Heart left ventricle (tissue), 16 donors: ENCODE results near the gene SULT1A3. TPM values are rescaled to one million over a fixed set of nuclear protein-coding genes. Genes with fewer than 3 reads are reported as not detected.

ENCODE experiments used
- ATAC-seq, 4 donors: fragments of 200-7000 bp; cut with Tn5 transposase; one replicate each; pipeline ENCODE4 v1.9.1; 2020 to 2022; ENCODE audit warnings: moderate library complexity in 4 of 4, mild to moderate bottlenecking in 3 of 4, moderate number of reproducible peaks in 1 of 4
- DNase-seq, 5 donors: peaks; one replicate each; pipeline ENCODE4 v3.0.0-alpha.2; 2020
- H3K27ac ChIP-seq, 12 donors: fragments of 200-600 bp; sonication (generic) in 4 of 12; one replicate each; pipeline versions ENCODE4 v1.5.0 to v1.8.0; 2016 to 2022; ENCODE audit warnings: mild to moderate bottlenecking in 2 of 12
- H3K27me3 ChIP-seq, 9 donors: fragments of 200-600 bp; sonication (generic) in 2 of 9; one replicate each; pipeline versions ENCODE4 v1.5.1 to v1.8.0; 2016 to 2022; ENCODE audit warnings: mild to moderate bottlenecking in 3 of 9
- H3K36me3 ChIP-seq, 9 donors: fragments of 200-600 bp; sonication (generic) in 2 of 9; one replicate each; pipeline versions ENCODE4 v1.5.0 to v1.8.0; 2018 to 2022; ENCODE audit warnings: mild to moderate bottlenecking in 2 of 9
- H3K4me1 ChIP-seq, 12 donors: fragments of 200-600 bp; sonication (generic) in 4 of 12; one replicate each; pipeline versions ENCODE4 v1.5.0 to v1.8.0; 2016 to 2022; ENCODE audit warnings: mild to moderate bottlenecking in 3 of 12
- H3K4me3 ChIP-seq, 12 donors: fragments of 200-600 bp; sonication (generic) in 4 of 12; one replicate each; pipeline versions ENCODE4 v1.5.0 to v1.8.0; 2017 to 2022; ENCODE audit warnings: mild to moderate bottlenecking in 9 of 12, moderate library complexity in 4 of 12
- H3K9me3 ChIP-seq, 12 donors: fragments of 200-600 bp; sonication (generic) in 4 of 12; one replicate each; pipeline versions ENCODE4 v1.5.0 to v1.8.0; 2016 to 2022; ENCODE audit warnings: mild to moderate bottlenecking in 1 of 12
- POLR2A ChIP-seq, 2 donors: fragments of 450-650 bp; IDR thresholded peaks; one replicate each; pipeline ENCODE4 v1.6.1; 2017; ENCODE audit warnings: antibody characterized with exemption in 2 of 2, mild to moderate bottlenecking in 2 of 2, moderate library complexity in 2 of 2
- WGBS, 4 donors: extraction: QIAGEN DNeasy Blood & Tissue Kit in 2 of 4; methylation state at CpG; one replicate each; pipeline versions ENCODE4 v1.1.5 to v1.1.7; 2013 to 2018; 5-methylcytosine and 5-hydroxymethylcytosine counted together
- intact Hi-C, 10 donors: fragments of 100-400 bp; cut with DNase I; formaldehyde crosslinking; loops; one replicate each; pipeline versions ENCODE4 v1.11.1 to v1.14.2; 2022
- polyA plus RNA-seq, 2 donors: library from polyadenylated mRNA; stranded (reverse); fragments of 200-250 nt; gene quantifications; one replicate each; pipeline ENCODE4 v1.2.3, GENCODE V29; 2013
- total RNA-seq, 9 donors: library from RNA; depleted of rRNA in 2 of 9; stranded (reverse); fragments of >200 nt in 2 of 9; fragmentation: NEBNext Ultra II Directional in 3 of 9; extraction: Animal tissue kit (Norgen Biotek cat#: 25700) in 3 of 9; gene quantifications; one replicate each; pipeline versions ENCODE4 v1.1.0 to v1.2.4, GENCODE V29; 2016 to 2023
- TF ChIP-seq, protein P1 (sequence below), 12 donors: fragments of 200-600 bp; sonication (generic) in 4 of 12; IDR thresholded peaks; one replicate each; pipeline versions ENCODE4 v1.5.0 to v1.8.0; 2018 to 2022; ENCODE audit warnings: antibody characterized with exemption in 12 of 12, mild to moderate bottlenecking in 5 of 12
- donor health status: ischemic (EF 13 %, LVEDD 7.1; RV severe dilation, severe dysfunction).
- donor health status: healthy with polysubstance abuse.
- donor health status: DM: no; HTN: yes; CAD: no.
- donor health status: DM: no; HTN: no; CAD: no.
- donor health status: ischemic (EF 25% LVEDD 6.9; RV normal size, moderate dysfunction).
- donor health status: ischemic (EF 25% LVEDD 5.7; RV mildly dilated, moderate dysfunction).
- donor health status: healthy.
- donor health status: DM: yes; HTN: yes; CAD: no.
- donor health status: ischemic (EF 35%, LVEDD 5.7; RV mildly dilated, moderate dysfunction).
- donor health status: nonischemic (EF 11% LVEDD 7.7; RV severe dilation, severe dysfunction).
- donor health status: DM: yes; HTN: yes; CAD: no.
- donor health status: PGD.
- donor health status: ischemic (EF 29% LVEDD 5.4; RV normal size, mild dysfunction).
- donor health status: nonischemic (EF 23%, LVEDD 6.1; RV moderate dilation, normal function).

The SULT1A3 gene
- total and polyA plus RNA-seq, 11 donors: 1.2 to 14.9 (median 9.7) TPM

DNA sequence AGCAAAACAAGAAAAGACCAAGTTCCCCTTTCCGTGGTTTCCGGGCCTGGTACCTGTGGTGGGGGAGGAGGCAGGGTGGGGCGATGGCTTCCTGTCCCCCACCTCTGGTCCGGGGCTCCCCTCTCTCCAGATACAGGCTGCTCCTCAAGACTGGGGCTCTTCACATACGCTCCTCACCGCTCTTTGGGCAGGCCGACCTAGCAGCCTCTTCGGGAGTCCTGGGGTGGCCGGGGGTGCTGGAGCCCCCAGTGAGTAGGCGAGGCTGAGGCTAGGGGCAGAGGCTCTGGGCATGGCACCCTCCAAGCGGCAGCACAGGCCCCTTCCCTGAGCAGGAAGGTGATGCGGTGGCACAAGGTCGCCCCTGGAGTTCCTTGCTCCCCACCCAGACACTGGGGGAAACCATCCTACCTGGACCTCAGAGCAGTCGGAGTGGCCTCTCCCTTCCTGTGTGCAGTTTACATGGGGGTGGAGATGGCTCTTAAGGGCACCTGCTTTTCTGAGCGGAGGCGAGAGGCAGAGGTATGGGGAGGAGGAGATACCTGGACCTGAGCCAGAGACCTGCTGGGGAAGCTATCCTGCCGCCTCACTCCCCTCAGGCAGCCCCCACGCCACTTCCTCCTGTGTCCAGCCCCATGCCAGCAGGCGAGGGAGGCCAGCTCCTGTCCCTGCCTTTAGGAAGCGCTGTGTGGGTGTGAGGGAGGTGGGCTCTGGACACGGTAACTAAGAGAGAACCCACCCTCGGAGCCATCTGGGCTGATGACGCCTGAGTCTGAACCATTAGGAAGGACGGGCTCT is 14.8 kb upstream of the SULT1A3 start:
- no peak for TF ChIP-seq POLR2A (IDR thresholded peaks at IDR 0.05)
- TF ChIP-seq, protein P1, sequence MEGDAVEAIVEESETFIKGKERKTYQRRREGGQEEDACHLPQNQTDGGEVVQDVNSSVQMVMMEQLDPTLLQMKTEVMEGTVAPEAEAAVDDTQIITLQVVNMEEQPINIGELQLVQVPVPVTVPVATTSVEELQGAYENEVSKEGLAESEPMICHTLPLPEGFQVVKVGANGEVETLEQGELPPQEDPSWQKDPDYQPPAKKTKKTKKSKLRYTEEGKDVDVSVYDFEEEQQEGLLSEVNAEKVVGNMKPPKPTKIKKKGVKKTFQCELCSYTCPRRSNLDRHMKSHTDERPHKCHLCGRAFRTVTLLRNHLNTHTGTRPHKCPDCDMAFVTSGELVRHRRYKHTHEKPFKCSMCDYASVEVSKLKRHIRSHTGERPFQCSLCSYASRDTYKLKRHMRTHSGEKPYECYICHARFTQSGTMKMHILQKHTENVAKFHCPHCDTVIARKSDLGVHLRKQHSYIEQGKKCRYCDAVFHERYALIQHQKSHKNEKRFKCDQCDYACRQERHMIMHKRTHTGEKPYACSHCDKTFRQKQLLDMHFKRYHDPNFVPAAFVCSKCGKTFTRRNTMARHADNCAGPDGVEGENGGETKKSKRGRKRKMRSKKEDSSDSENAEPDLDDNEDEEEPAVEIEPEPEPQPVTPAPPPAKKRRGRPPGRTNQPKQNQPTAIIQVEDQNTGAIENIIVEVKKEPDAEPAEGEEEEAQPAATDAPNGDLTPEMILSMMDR (IDR thresholded peaks at IDR 0.05): no peak
- DNase-seq (peak; percentile 36 to 81 (median 43)), ATAC-seq (peak in 1 of 4 donors; percentile 16)
- Histone ChIP-seq H3K4me1 (peaks cover 0 to 40% (median 11%) of the 10 kb centered on the region in 12 donors), H3K27me3 (no peaks in the 10 kb centered on the region), H3K36me3 (peaks cover 0 to 22% (median 0%) of the 10 kb centered on the region in 9 donors), H3K4me3 (peak overlapping the region in 11 of 12 donors; percentile 12 to 92 (median 67)), H3K9me3 (no peaks in the 10 kb centered on the region), H3K27ac (peak overlapping the region in 7 of 12 donors; percentile 9 to 91 (median 36))
- 38 to 50% (median 42%) methylated on average over 21 to 24 of the region's 24 CpGs for WGBS, 4 donors
- intact Hi-C loops: loop anchor here in 1 of 10 donors (5.0 kb wide), 1 partner anchor 62 kb away; the partner anchor contains the start of gene MAPK3

DNA sequence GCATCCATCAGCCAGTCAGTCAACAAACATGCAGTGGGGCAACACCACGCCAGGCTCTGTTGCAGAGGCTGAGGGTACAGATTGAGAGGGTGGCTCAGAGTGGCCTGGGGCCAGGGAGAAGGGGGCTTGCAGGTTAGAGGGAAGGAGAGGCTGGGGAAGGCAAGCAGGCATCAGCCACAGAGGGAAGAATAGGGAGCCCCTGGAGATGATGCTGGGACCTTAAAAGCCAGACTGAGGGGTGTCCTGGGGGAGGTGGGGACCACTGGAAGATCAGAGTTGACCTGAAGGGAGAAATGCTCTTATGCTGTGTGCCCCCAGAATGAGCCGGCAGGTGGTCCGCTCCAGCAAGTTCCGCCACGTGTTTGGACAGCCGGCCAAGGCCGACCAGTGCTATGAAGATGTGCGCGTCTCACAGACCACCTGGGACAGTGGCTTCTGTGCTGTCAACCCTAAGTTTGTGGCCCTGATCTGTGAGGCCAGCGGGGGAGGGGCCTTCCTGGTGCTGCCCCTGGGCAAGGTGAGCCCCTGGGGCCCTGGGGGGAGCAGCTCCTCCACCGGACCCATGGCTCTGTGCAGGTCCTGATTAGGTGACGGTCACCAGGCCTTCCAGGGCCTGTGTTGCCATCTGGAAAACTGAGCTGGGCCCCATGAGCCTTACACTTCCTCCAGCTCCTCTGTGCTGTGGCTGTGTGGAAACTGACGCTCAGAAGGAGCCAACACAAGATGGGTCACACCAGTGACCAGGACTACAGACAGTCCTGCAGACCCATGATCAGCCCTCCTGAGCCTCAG is 14.0 kb upstream of the SULT1A3 start:
- 79 to 92% (median 81%) methylated on average over 1 to 13 of the region's 13 CpGs for WGBS, 4 donors
- Histone ChIP-seq H3K9me3 (no peaks in the 10 kb centered on the region), H3K36me3 (peaks cover 0 to 22% (median 0%) of the 10 kb centered on the region in 9 donors), H3K4me1 (peaks cover 0 to 40% (median 11%) of the 10 kb centered on the region in 12 donors), H3K4me3 (peak overlapping the region in 8 of 12 donors; percentile 59 to 92 (median 69)), H3K27ac (peak overlapping the region in 5 of 12 donors; percentile 15 to 91 (median 48)), H3K27me3 (no peaks in the 10 kb centered on the region)
- DNase-seq (peak in 3 of 5 donors; percentile 15 to 60 (median 30)), ATAC-seq (no peak)
- intact Hi-C loops: loop anchor here in 1 of 10 donors (5.0 kb wide), 1 partner anchor 63 kb away; the partner anchor contains the start of gene MAPK3
- TF ChIP-seq, protein P1 (IDR thresholded peaks at IDR 0.05): no peak
- TF ChIP-seq POLR2A (IDR thresholded peaks at IDR 0.05): no peak

DNA sequence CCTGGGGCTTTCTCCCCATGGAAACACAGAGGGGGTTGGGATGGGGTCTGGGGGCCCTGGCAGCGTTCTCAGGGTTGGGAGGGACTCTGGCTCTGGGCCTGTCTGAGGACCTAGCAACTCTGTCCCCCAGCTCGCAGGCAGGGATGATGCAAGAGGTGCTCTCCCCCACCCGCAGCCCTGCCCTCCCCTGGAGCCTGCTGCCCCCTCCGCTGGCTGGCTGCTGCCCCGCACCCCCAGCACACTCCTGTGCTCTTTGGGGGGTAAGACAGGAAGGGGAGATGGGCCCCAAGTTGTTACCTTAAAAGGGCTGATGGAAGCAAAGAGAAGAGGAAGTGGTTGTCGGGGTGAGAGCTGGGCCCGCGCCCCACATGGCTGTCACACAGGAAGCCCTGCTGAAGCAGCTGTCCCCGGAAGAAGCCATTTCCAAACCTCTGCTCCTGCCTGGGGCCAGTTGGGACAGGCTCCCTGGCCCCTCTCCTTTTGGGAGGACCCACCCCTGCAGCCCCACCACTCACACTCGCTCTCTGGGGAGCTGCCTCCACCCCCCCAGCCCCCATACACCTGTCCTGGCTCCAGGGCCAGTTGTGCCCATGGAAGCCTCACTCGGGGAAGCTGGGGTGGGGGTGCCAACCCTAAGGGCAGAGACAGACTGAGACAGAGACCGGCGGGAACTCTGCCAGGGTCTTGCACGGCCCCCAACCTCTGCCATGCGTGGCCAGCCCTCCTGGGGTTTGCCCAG is 13.2 kb upstream of the SULT1A3 start:
- H3K27me3 ChIP-seq: no peaks in the 10 kb centered on the region
- H3K9me3 ChIP-seq: no peaks in the 10 kb centered on the region
- H3K4me3 ChIP-seq: peak overlapping the region in 7 of 12 donors; percentile 12 to 92 (median 71)
- peaks cover 0 to 40% (median 11%) of the 10 kb centered on the region in 12 donors for H3K4me1 ChIP-seq
- 76 to 84% (median 84%) methylated on average over 9 to 15 of the region's 15 CpGs for WGBS, 4 donors
- peaks cover 0 to 22% (median 0%) of the 10 kb centered on the region in 9 donors for H3K36me3 ChIP-seq
- intact Hi-C loops: no loop called here
- ATAC-seq: peak; percentile 3 to 33 (median 23)
- TF ChIP-seq, protein P1 (IDR thresholded peaks at IDR 0.05): no peak
- no peak for TF ChIP-seq POLR2A (IDR thresholded peaks at IDR 0.05)
- H3K27ac ChIP-seq: peak overlapping the region in 4 of 12 donors; percentile 43 to 91 (median 60)
- peak; percentile 41 to 88 (median 63) for DNase-seq
